CD4-positive, alpha-beta T cell (primary cell): Measurements from ENCODE around the gene TEAD3. TPM values are rescaled to one million over a fixed set of nuclear protein-coding genes. Genes with fewer than 3 reads are reported as not detected.
"Not testable (repeated sequence)": the region's sequence is repeated elsewhere in the genome, so short reads cannot be mapped to it uniquely, and the experiment has no call there.

Source experiments
- ATAC-seq: fragments of 200-7000 bp; cut with Tn5 transposase; one replicate; pipeline ENCODE4 v1.10.0; 2022; ENCODE audit warnings: mild to moderate bottlenecking; ENCODE audit not compliant: poor library complexity
- CTCF ChIA-PET: fragments of 350-600 bp; sonication (Branson Sonifier 250); formaldehyde crosslinking; loops from one replicate; lab custom pipeline; 2021; ENCODE audit warnings: antibody characterized with exemption, inconsistent platforms; lab: Charles Lee
- POLR2A ChIA-PET: fragments of 350-600 bp; sonication (Branson Sonifier 250); formaldehyde crosslinking; loops from one replicate; lab custom pipeline; 2021; ENCODE audit warnings: antibody characterized with exemption, inconsistent platforms; lab: Charles Lee
- DNase-seq, 14 experiments: peaks; one replicate each; pipeline ENCODE4 v3.0.0-alpha.2; 2013 to 2020; ENCODE audit warnings: mixed read lengths in 2 of 14
- H3K27ac ChIP-seq, 2 donors: one replicate each; pipeline versions ENCODE4 v1.5.1 to v1.7.0; 2013; ENCODE audit warnings: low read length in 2 of 2, low read depth in 1 of 2, mild to moderate bottlenecking in 1 of 2
- H3K27me3 ChIP-seq, 2 experiments: 1 replicate in 1 of 2; 2 replicates in 1 of 2; pipeline versions ENCODE4 v1.6.1 to v1.7.0; 2013; ENCODE audit warnings: low read length in 2 of 2, control low read depth in 1 of 2, mild to moderate bottlenecking in 1 of 2, moderate library complexity in 1 of 2; ENCODE audit not compliant: insufficient read depth in 2 of 2, control insufficient read depth in 1 of 2
- H3K36me3 ChIP-seq: one replicate; pipeline ENCODE4 v1.6.1; 2013; ENCODE audit warnings: low read length, control low read depth; ENCODE audit not compliant: insufficient read depth
- H3K4me1 ChIP-seq: one replicate; pipeline ENCODE4 v1.6.1; 2013; ENCODE audit warnings: low read length, control low read depth; ENCODE audit not compliant: insufficient read depth
- H3K4me3 ChIP-seq: one replicate; pipeline ENCODE4 v1.5.1; 2013; ENCODE audit warnings: mild to moderate bottlenecking, low read length, moderate library complexity
- H3K9me3 ChIP-seq, 2 experiments: 1 replicate in 1 of 2; 2 replicates in 1 of 2; pipeline versions ENCODE4 v1.6.1 to v1.7.0; 2013; ENCODE audit warnings: low read length in 2 of 2, mild to moderate bottlenecking in 2 of 2, control low read depth in 1 of 2, moderate library complexity in 1 of 2; ENCODE audit not compliant: control insufficient read depth in 1 of 2, insufficient read depth in 1 of 2
- H3K27ac Mint-ChIP-seq: one replicate; pipeline ENCODE4 v1.8.0; 2020; ENCODE audit warnings: mixed read lengths
- H3K27me3 Mint-ChIP-seq: one replicate; pipeline ENCODE4 v1.8.0; 2021; ENCODE audit warnings: mixed read lengths
- H3K36me3 Mint-ChIP-seq: one replicate; pipeline ENCODE4 v1.8.0; 2021; ENCODE audit warnings: low read depth, mixed read lengths
- H3K4me1 Mint-ChIP-seq: one replicate; pipeline ENCODE4 v1.8.0; 2021; ENCODE audit warnings: low read depth, mixed read lengths
- H3K4me3 Mint-ChIP-seq: one replicate; pipeline ENCODE4 v1.8.0; 2020; ENCODE audit warnings: mild to moderate bottlenecking, mixed read lengths
- H3K9me3 Mint-ChIP-seq: one replicate; pipeline ENCODE4 v1.8.0; 2020; ENCODE audit warnings: mixed read lengths
- CTCF ChIP-seq: fragments of 200-600 bp; IDR thresholded peaks from one replicate; pipeline ENCODE4 v1.8.0; 2022; ENCODE audit warnings: antibody characterized with exemption, mild to moderate bottlenecking
- intact Hi-C, 2 experiments: fragments of 100-400 bp; cut with DNase I in 1 of 2; cut with micrococcal nuclease in 1 of 2; formaldehyde crosslinking; loops; one replicate each; pipeline versions ENCODE4 v1.15.1 to v1.9.0; 2023 to 2025; cut with DNase I, micrococcal nuclease
- total RNA-seq, 174 experiments: library from RNA in 2 of 174; stranded (reverse) in 2 of 174; gene quantifications; one replicate each; pipeline ENCODE4 v1.2.3 and lab custom pipeline; 2021 to 2026

TEAD3 gene
- total RNA-seq, 2 experiments from 2014 or later: 0.11 TPM; not detected in 1

- CTCF ChIA-PET: no interaction called here
- no peak overlapping the region for H3K4me3 Mint-ChIP-seq
- no peak overlapping the region for H3K4me3 ChIP-seq
- H3K9me3 Mint-ChIP-seq: no peaks in the 10 kb centered on the region
- peaks cover 31% of the 10 kb centered on the region for H3K4me1 ChIP-seq
- intact Hi-C loops: loop anchor here in 1 of 2 experiments (5.0 kb wide), 1 partner anchor 103 kb away; no protein-coding TSS in a partner anchor
- no peaks in the 10 kb centered on the region for H3K9me3 ChIP-seq
- POLR2A ChIA-PET: interaction anchor here (0.6 kb wide), 1 partner anchor 270 kb away, joined by 3 read pairs; no protein-coding TSS in a partner anchor
- no peaks in the 10 kb centered on the region for H3K27me3 Mint-ChIP-seq
- H3K27me3 ChIP-seq: no peaks in the 10 kb centered on the region
- no peak overlapping the region for H3K27ac ChIP-seq
- H3K27ac Mint-ChIP-seq: no peak overlapping the region
- no peaks in the 10 kb centered on the region for H3K36me3 Mint-ChIP-seq
- H3K36me3 ChIP-seq: no peaks in the 10 kb centered on the region
- peaks cover 12% of the 10 kb centered on the region for H3K4me1 Mint-ChIP-seq
- ATAC-seq (no peak), DNase-seq (no peak)
- no peak for TF ChIP-seq CTCF
These were observed 22.6 kb upstream of the TEAD3 start for GRCh38 chr6:35519313-35520015.

- no peaks in the 10 kb centered on the region for H3K27me3 ChIP-seq
- H3K4me1 ChIP-seq: peaks cover 28% of the 10 kb centered on the region
- POLR2A ChIA-PET: interaction anchor here (0.6 kb wide), 1 partner anchor 270 kb away, joined by 3 read pairs; no protein-coding TSS in a partner anchor
- H3K4me3 ChIP-seq: no peak overlapping the region
- Mint-ChIP-seq H3K9me3 (no peaks in the 10 kb centered on the region), H3K4me3 (no peak overlapping the region), H3K27ac (no peak overlapping the region), H3K27me3 (peaks cover 4% of the 10 kb centered on the region), H3K4me1 (peaks cover 12% of the 10 kb centered on the region), H3K36me3 (no peaks in the 10 kb centered on the region)
- no peaks in the 10 kb centered on the region for H3K9me3 ChIP-seq
- no peak for DNase-seq
- no peak overlapping the region for H3K27ac ChIP-seq
- CTCF ChIA-PET: no interaction called here
- intact Hi-C loops: no loop called here
- H3K36me3 ChIP-seq: no peaks in the 10 kb centered on the region
- ATAC-seq: no peak
- no peak for TF ChIP-seq CTCF
These were observed 21.9 kb upstream of the TEAD3 start for GRCh38 chr6:35518566-35519312.

GRCh38 chr6:35517978-35518377 is 21.1 kb upstream of the TEAD3 start:
- DNase-seq, H3K27ac Mint-ChIP-seq, H3K4me1 Mint-ChIP-seq, ATAC-seq, H3K9me3 ChIP-seq, H3K36me3 ChIP-seq, H3K4me3 ChIP-seq, intact Hi-C loops, H3K27me3 ChIP-seq, H3K4me3 Mint-ChIP-seq, H3K9me3 Mint-ChIP-seq, POLR2A ChIA-PET, H3K27me3 Mint-ChIP-seq, CTCF ChIA-PET, H3K27ac ChIP-seq, H3K36me3 Mint-ChIP-seq: not testable (repeated sequence)
- peaks cover 21% of the 10 kb centered on the region for H3K4me1 ChIP-seq
